Measurements from ENCODE around the gene ZNF536.

ZNF536 gene

GRCh38 chr19:30387311-30388115, 15.3 kb downstream of the ZNF536 start:
- FAIRE-seq (no peak), DNase-seq (ENCODE audit: insufficient read length, low spot score) (no peak)
- TF ChIP-seq CTCF (IDR thresholded peaks at IDR 0.05; ENCODE audit: insufficient read depth, missing control alignments) = no peak

- FAIRE-seq = no peak
- no peak for DNase-seq (ENCODE audit: insufficient read length, low spot score)
- TF ChIP-seq CTCF (IDR thresholded peaks at IDR 0.05; ENCODE audit: insufficient read depth, missing control alignments) = no peak
These were observed 16.1 kb downstream of the ZNF536 start for GRCh38 chr19:30388327-30388726.

- FAIRE-seq = no peak
- no peak for TF ChIP-seq CTCF (IDR thresholded peaks at IDR 0.05; ENCODE audit: insufficient read depth, missing control alignments)
- DNase-seq (ENCODE audit: insufficient read length, low spot score) = no peak
These were observed 16.6 kb downstream of the ZNF536 start for GRCh38 chr19:30388819-30389218.

GRCh38 chr19:30390356-30390988, 18.3 kb downstream of the ZNF536 start:
- DNase-seq (ENCODE audit: insufficient read length, low spot score) (no peak), FAIRE-seq (no peak)
- no peak for TF ChIP-seq CTCF (IDR thresholded peaks at IDR 0.05; ENCODE audit: insufficient read depth, missing control alignments)

GRCh38 chr19:30391052-30391451, 18.9 kb downstream of the ZNF536 start:
- no peak for TF ChIP-seq CTCF (IDR thresholded peaks at IDR 0.05; ENCODE audit: insufficient read depth, missing control alignments)
- DNase-seq (ENCODE audit: insufficient read length, low spot score) = no peak
- no peak for FAIRE-seq

GRCh38 chr19:30391554-30392551, 19.7 kb downstream of the ZNF536 start:
- TF ChIP-seq CTCF (IDR thresholded peaks at IDR 0.05; ENCODE audit: insufficient read depth, missing control alignments) = no peak
- no peak for FAIRE-seq
- DNase-seq (ENCODE audit: insufficient read length, low spot score) = no peak

Data from D721Med (cell line).